Calu3 (cell line): ENCODE measurements around the gene PITX1. TPM values are rescaled to one million over a fixed set of nuclear protein-coding genes. Genes with fewer than 3 reads are reported as not detected.

Experiments used
- BruUV-seq: library from RNA; stranded (reverse); fragments of 400-500 nt; replicated peaks from 2 replicates; lab custom pipeline; 2021; lab: Mats Ljungman, UMichigan
- CTCF ChIA-PET: fragments of 300-600 bp; sonication (Branson Sonifier 250); formaldehyde crosslinking; loops from one replicate; lab custom pipeline; 2022; ENCODE audit warnings: antibody characterized with exemption; lab: Charles Lee
- DNase-seq: peaks from one replicate; pipeline ENCODE4 v3.0.0; 2022
- H3K27ac Mint-ChIP-seq: one replicate; pipeline ENCODE4 v1.8.0; 2022; ENCODE audit warnings: mixed read lengths; ENCODE audit not compliant: unreplicated experiment
- H3K27me3 Mint-ChIP-seq: one replicate; pipeline ENCODE4 v1.8.0; 2022; ENCODE audit warnings: mixed read lengths; ENCODE audit not compliant: unreplicated experiment
- H3K36me3 Mint-ChIP-seq: one replicate; pipeline ENCODE4 v1.8.0; 2022; ENCODE audit warnings: mild to moderate bottlenecking, moderate library complexity, mixed read lengths; ENCODE audit not compliant: insufficient read depth, unreplicated experiment
- H3K4me1 Mint-ChIP-seq: one replicate; pipeline ENCODE4 v1.8.0; 2022; ENCODE audit warnings: mild to moderate bottlenecking, low read depth, mixed read lengths; ENCODE audit not compliant: unreplicated experiment
- H3K4me3 Mint-ChIP-seq: one replicate; pipeline ENCODE4 v1.8.0; 2022; ENCODE audit warnings: mild to moderate bottlenecking, low read depth, moderate library complexity, mixed read lengths; ENCODE audit not compliant: unreplicated experiment
- H3K9me3 Mint-ChIP-seq: one replicate; pipeline ENCODE4 v1.8.0; 2022; ENCODE audit warnings: low read depth, mixed read lengths; ENCODE audit not compliant: unreplicated experiment
- intact Hi-C: fragments of 100-400 bp; cut with micrococcal nuclease; formaldehyde crosslinking; loops from one replicate; pipeline ENCODE4 v1.10.0; 2022; ENCODE audit not compliant: unreplicated experiment
- total RNA-seq: library from RNA; stranded (reverse); gene quantifications from 2 replicates; pipeline ENCODE4 v1.2.3, GENCODE V29; 2022
- TF ChIP-seq, protein P1 (sequence below): fragments of 200-600 bp; IDR thresholded peaks from one replicate; pipeline ENCODE4 v1.8.0; 2022; ENCODE audit warnings: antibody characterized with exemption; ENCODE audit not compliant: unreplicated experiment

PITX1 gene
- total RNA-seq, 1 experiment from 2014 or later: 12.1 TPM

- no peaks in the 10 kb centered on the region for H3K4me1 Mint-ChIP-seq
- BruUV-seq: no TSS peak
- TF ChIP-seq, protein P1, sequence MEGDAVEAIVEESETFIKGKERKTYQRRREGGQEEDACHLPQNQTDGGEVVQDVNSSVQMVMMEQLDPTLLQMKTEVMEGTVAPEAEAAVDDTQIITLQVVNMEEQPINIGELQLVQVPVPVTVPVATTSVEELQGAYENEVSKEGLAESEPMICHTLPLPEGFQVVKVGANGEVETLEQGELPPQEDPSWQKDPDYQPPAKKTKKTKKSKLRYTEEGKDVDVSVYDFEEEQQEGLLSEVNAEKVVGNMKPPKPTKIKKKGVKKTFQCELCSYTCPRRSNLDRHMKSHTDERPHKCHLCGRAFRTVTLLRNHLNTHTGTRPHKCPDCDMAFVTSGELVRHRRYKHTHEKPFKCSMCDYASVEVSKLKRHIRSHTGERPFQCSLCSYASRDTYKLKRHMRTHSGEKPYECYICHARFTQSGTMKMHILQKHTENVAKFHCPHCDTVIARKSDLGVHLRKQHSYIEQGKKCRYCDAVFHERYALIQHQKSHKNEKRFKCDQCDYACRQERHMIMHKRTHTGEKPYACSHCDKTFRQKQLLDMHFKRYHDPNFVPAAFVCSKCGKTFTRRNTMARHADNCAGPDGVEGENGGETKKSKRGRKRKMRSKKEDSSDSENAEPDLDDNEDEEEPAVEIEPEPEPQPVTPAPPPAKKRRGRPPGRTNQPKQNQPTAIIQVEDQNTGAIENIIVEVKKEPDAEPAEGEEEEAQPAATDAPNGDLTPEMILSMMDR: no peak
- no peak overlapping the region for H3K27ac Mint-ChIP-seq
- DNase-seq: no peak
- CTCF ChIA-PET: no interaction called here
- intact Hi-C loops: no loop called here
- H3K36me3 Mint-ChIP-seq: no peaks in the 10 kb centered on the region
- H3K4me3 Mint-ChIP-seq: no peak overlapping the region
- no peaks in the 10 kb centered on the region for H3K9me3 Mint-ChIP-seq
- peaks cover 41% of the 10 kb centered on the region for H3K27me3 Mint-ChIP-seq
Measured at GRCh38 chr5:135047347-135047695, 13.3 kb upstream of the PITX1 start.

- TF ChIP-seq, protein P1: no peak
- Mint-ChIP-seq H3K4me3 (no peak overlapping the region), H3K27me3 (peaks cover 42% of the 10 kb centered on the region), H3K9me3 (no peaks in the 10 kb centered on the region), H3K4me1 (no peaks in the 10 kb centered on the region), H3K36me3 (no peaks in the 10 kb centered on the region), H3K27ac (no peak overlapping the region)
- intact Hi-C loops: no loop called here
- BruUV-seq: no TSS peak
- CTCF ChIA-PET: no interaction called here
- DNase-seq: no peak
Measured at GRCh38 chr5:135046661-135047346, 12.8 kb upstream of the PITX1 start.

GRCh38 chr5:135045488-135045887, 11.5 kb upstream of the PITX1 start:
- Mint-ChIP-seq H3K4me3 (no peak overlapping the region), H3K27ac (no peak overlapping the region), H3K4me1 (no peaks in the 10 kb centered on the region), H3K27me3 (peaks cover 43% of the 10 kb centered on the region), H3K36me3 (no peaks in the 10 kb centered on the region), H3K9me3 (no peaks in the 10 kb centered on the region)
- CTCF ChIA-PET: no interaction called here
- no peak for DNase-seq
- no TSS peak for BruUV-seq
- intact Hi-C loops: no loop called here
- TF ChIP-seq, protein P1: no peak

- Mint-ChIP-seq H3K27ac (no peak overlapping the region), H3K4me1 (no peaks in the 10 kb centered on the region), H3K36me3 (no peaks in the 10 kb centered on the region), H3K27me3 (peaks cover 55% of the 10 kb centered on the region), H3K9me3 (no peaks in the 10 kb centered on the region), H3K4me3 (no peak overlapping the region)
- BruUV-seq: no TSS peak
- no peak for DNase-seq
- intact Hi-C loops: no loop called here
- TF ChIP-seq, protein P1: no peak
- CTCF ChIA-PET: no interaction called here
Measured at GRCh38 chr5:135042595-135042994, 8.6 kb upstream of the PITX1 start.
